Activated naive CD8-positive, alpha-beta T cell treated with anti-CD3 and anti-CD28 coated beads, Interleukin-2, amount 50 U/mL, for 16 hours (primary cell): ENCODE data around the gene GMPR.

ENCODE experiments used
- DNase-seq: peaks from one replicate; pipeline ENCODE4 v3.0.0-alpha.2; 2020; ENCODE audit warnings: low read depth, low spot score

GMPR gene

GRCh38 chr6:16272201-16272600 lies 33.8 kb downstream of the GMPR start:
- no peak for DNase-seq

- no peak for DNase-seq
These were observed 34.9 kb downstream of the GMPR start for GRCh38 chr6:16273256-16273655.

DNA sequence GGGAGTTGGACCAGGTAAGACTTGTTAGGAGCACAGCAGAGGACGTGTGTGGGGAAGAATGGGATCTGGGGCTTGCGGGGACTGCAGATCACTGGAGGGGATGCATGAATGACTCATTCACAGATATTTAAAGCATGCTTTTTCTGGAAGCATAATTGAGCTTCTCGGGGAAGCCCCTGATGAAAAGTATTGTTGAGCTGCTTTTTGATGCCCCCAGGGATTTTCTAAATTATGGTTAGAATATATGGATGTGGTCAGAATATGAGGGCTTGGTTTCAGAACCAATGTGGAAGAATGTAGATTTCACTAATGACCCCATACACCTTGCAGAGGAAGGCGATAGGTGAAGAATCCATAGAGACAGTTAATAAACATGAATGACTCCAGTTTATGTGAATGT lies 36.1 kb downstream of the GMPR start:
- no peak for DNase-seq

DNA sequence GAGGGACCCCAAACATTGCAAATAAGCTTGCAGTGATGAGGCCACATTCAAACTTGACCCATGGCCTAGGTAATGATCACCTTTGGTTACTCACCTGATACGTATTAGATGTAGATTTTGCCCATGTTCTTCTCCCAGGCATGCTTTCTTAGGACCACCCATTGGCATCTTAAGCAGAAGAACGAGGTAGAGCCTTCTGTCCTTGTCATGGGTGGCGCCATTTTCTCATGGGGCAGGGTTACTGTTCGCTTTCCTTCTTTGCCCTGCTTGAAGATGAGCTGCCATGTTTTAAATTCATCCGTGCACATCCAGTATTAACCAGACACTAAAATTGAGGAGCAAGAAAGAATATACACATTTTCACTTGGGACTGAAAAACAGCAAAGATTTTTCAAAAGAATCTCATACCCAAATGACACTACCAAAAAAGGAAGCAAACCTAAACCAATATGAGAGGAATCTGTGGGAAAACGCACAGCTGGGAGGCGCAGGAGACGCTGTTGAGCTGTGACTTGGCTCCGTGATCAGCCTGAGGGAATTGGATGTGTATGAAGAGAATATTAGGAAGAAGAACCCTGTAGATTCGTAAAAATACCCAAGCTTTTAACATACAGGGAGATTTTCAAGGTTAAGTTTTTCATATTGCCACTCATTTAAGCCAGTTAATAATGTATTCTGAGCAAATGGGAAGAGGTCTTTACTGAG lies 36.6 kb downstream of the GMPR start:
- DNase-seq, result no peak

DNA sequence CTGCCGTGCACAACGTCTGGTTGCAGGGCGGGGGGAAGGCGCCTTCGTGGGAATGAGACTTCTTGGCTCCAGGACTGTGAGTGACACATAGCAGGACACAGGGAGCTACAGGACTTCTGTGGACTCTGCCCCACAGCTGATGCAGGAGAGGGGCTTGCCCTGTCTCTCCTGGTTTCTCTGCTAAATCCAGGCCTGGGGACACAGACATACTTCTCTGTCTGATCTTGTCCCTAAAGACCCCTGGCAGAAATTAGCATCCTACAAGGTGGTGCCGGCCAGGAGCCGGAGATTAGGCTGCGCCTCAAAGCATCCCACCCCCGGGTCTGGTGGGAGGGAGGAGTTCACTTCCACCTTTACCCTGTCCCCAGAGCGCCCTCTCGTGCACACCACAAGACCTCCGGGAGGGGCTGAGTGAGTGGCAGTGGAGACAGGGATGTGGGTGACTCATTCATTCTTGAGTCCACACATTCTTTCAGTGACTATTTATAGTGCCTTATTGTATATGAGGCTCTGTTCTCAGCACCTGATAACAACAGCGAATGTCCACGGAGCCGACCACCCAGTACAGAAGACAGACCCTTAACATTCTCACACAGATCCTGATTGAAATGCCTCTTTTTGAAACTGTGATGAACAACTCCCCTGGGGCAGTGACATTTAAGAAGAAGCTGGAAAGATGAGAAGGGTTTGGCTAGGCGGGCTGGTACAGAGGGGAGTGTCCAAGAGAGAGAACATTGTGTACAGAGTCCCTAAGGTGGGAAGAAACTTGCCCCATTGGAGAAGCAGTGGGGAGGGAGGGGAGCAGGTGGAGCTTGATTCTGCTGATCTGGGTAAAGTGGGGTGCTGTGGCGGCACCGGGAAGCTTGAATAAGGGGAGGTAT lies 39.0 kb downstream of the GMPR start:
- no peak for DNase-seq

- no peak for DNase-seq
These were observed 39.8 kb downstream of the GMPR start for GRCh38 chr6:16278048-16278724.

DNA sequence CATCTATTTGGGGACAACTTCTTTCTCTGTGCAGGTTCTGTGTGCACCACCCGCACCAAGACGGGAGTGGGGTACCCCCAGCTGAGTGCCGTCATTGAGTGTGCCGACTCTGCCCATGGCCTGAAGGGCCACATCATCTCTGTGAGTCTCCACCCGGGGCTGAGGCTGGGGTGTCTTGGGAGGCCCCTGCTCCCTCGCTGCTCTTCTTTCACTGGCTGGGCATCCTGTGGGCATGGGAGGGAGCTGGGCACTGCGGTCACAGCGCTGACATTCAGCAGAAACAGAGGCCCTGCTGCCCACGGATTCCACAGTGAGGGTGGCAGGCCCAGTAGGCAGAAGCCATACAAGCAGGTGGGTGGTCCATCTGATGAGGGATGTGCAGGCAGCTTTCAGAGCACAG lies 40.4 kb downstream of the GMPR start:
- DNase-seq, result no peak

DNA sequence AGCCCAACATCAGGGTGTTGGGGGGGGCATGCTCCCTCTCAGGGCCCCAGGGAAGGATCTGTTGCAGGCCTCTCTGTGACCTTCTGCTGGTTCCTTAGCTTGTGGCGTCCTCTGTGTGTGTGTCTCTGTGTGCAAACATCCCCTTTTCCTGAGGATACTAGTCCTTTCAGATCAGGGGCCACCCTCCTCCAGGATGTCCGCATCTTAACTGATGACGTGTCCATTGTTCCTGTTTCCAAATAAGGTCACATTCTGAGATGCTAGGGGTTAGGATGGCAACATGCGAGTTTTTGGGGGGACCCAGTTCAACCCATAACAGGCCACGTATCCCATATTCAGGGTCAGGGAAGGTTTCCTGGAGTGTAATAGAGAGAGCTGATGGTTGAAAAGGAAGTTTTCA lies 40.9 kb downstream of the GMPR start:
- no peak for DNase-seq

- DNase-seq, result no peak
These were observed 44.0 kb downstream of the GMPR start for GRCh38 chr6:16282370-16282769.

DNA sequence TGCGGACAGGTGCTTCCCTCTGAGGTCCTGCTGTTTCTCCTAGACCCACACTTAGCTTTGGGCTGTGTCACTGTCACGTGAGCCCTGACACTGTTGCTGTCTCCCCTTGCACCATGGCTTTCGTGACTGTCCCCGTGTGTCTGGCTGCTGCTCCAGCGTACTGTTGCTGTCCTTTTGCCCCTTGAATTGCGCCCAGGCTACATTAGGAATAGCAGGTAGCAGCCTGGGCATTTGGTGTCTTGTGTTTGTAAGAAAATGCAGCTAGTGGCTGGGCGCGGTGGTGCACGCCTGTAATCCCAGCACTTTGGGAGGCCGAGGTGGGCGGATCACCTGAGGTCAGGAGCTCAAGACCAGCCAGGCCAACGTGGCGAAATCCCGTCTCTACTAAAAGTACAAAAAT lies 46.1 kb downstream of the GMPR start:
- no peak for DNase-seq

DNA sequence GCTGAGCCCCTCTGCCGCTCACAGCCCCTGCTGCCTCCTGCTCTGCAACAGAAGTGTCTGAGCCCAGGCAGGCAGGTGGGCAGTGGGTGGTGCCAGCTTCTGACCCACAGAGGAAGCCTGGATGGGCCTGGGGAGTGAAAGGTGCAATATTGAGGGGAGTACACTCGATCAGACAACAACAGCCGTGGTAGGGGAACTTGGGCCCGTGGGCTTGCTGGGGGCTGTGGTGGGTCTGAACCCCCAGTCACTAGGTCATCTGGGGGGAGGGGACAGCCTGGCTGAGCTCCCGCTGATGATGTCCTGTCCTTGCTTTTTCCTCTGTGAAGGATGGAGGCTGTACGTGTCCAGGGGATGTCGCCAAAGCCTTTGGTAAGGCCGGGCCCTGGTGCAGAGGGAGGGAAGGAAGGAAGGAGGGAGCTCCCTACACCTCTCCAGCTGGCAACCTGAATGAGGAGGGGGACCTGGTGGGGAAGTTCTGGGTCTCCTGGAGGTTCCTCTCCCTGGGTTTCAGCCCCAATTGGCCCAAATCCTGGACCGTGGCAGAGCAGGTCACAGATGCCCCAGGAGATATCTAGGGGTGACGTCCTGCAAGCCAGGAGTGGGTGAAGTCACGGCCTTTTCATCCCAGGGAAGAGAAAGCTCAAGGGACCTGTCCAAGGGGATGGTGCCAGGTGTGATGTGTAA lies 47.2 kb downstream of the GMPR start:
- DNase-seq, result no peak

DNA sequence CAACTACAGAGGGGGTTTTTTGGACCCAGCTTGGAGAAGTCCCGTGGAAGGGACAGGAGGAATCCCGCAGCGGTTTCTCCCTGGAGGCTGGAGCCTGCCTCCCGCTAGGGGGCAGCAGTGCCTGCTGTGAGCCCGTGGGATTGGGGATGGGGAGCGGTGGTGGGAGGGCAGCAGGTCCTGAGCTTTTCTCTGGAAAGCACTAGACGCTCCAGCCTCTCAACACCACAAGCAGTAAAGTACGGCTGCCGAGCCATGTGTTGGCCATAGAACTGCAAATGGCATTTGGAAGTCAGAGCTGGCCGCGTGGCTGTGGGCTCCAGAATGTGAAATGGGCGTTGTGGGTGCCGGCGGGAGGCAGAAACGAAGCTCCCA lies 47.8 kb downstream of the GMPR start:
- DNase-seq, result no peak

DNA sequence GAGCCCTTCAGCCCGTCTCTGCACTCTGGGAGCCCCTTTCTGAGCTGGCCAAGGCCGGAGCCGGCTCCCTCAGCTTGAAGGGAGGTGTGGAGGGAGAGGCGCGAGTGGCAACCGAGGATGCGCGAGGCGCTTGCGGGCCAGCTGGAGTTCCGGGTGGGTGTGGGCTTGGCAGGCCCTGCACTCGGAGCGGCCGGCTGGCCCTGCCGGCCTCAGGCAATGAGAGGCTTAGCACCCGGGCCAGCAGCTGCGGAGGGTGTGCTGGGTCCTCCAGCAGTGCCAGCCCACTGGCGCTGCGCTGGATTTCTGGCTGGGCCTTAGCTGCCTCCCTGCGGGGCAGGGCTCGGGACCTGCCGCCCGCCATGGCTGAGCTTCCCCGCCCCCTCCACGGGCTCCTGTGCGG lies 49.8 kb downstream of the GMPR start:
- no peak for DNase-seq

DNA sequence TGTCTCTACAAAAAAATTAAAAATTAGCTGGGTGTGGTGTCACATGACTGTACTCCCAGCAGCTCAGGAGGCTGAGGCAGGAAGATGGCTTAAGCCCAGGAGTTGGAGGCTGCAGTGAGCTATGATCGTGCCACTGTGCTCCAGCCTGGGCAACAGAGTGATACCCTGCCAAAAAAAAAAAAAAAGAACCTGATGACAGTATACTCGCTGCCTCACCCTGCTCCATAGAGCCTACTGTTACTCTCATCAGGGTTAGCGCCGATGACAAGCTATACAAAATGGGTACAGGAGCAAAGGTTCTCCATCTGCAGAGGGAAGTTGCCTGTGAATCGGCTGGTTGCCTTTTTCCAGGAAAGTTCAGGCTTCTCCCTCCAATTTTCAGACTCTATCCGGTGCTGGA lies 53.4 kb downstream of the GMPR start:
- no peak for DNase-seq

- DNase-seq, result no peak
These were observed 54.0 kb downstream of the GMPR start for GRCh38 chr6:16292432-16292831.

DNA sequence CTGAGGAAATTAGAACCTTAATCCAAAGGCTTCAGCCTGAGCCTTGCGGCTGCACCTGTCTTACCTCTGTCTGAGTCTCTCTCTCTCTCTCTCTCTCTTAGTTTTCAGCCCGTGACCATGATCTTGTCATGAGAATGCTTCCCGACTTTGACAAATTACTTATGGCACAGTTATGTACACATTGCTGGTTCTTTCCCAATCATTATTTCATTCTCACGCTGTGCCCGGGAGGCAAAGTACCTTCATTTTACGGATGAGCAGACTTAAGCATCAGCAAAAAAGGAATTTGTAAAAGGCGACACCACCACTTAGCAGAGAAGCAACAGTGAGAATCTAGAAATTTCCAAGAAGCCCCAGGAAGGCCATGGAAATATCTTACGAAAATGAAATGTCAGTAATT lies 54.6 kb downstream of the GMPR start:
- DNase-seq, result no peak

- no peak for DNase-seq
These were observed 56.0 kb downstream of the GMPR start for GRCh38 chr6:16294371-16294770.

DNA sequence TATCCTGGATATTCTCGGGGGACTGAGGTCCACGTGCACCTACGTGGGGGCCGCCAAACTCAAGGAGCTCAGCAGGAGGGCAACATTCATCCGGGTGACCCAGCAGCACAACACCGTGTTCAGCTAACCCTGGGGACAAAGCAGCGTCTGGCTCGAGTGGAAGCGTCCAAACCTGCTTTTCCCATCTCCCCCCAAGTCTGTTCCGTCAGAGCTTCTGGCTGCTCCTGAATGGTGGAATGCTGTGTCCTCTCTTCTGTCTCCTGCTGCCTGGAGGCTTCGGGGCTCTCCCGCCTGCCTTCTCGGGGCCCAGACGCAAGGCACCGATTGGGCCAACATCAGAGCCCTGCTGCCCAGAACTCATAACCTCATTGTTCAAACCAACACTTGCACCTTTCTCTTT lies 56.7 kb downstream of the GMPR start:
- DNase-seq, result no peak

GRCh38 chr6:16295471-16295870 lies 57.1 kb downstream of the GMPR start:
- DNase-seq, result no peak

- no peak for DNase-seq
These were observed 57.8 kb downstream of the GMPR start for GRCh38 chr6:16296061-16296670.

- DNase-seq, result no peak
These were observed 61.5 kb downstream of the GMPR start for GRCh38 chr6:16299861-16300260.

DNA sequence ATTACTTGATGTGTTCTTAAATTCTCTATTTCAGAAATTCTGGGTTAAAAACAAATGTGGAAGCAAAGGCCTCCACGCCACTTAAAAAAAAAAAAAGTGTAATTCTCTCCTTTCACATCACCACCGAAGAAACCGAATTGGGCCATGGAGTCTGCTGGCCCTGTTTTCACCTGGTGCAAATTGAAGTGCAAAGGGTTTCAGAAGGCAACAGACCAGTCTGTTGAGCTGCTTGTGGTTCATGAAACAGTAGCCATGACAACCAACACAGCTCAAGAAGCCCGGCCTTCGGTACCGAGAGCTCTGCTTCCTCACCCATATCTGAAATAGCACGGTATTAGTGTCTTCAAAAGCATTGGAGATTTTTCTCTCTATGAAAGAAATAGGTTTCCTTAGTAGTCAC lies 63.1 kb downstream of the GMPR start:
- no peak for DNase-seq
